H1 (cell line): ENCODE measurements around the gene HDAC9. TPM values are rescaled to one million over a fixed set of nuclear protein-coding genes. Genes with fewer than 3 reads are reported as not detected.

Source experiments
- CTCF ChIA-PET: fragments of 300-600 bp; sonication (Branson Sonifier 250); formaldehyde crosslinking; loops from one replicate; lab custom pipeline; 2021; ENCODE audit not compliant: partially characterized antibody; lab: Charles Lee
- POLR2A ChIA-PET: fragments of 300-600 bp; sonication (Branson Sonifier 250); formaldehyde crosslinking; loops from one replicate; lab custom pipeline; 2021; ENCODE audit warnings: inconsistent platforms; ENCODE audit not compliant: partially characterized antibody; lab: Charles Lee
- DNase-seq, 2 experiments: peaks; one replicate each; pipeline versions ENCODE4 v3.0.0 to v3.0.0-alpha.2; 2010 to 2022; ENCODE audit warnings: low spot score in 2 of 2, low read depth in 1 of 2, mixed read lengths in 1 of 2
- FAIRE-seq: peaks from 2 replicates; lab custom pipeline; 2011; peaks lifted over from hg19 to GRCh38; lab: Jason Lieb, UNC
- H2AFZ ChIP-seq: 2 replicates; pipeline ENCODE4 v1.8.1; 2012; ENCODE audit warnings: low read length, inconsistent platforms
- H2AK5ac ChIP-seq: 2 replicates; pipeline ENCODE4 v1.6.1; 2013; ENCODE audit warnings: low read depth, low read length
- H2BK120ac ChIP-seq: replicated peaks from 2 replicates; pipeline ENCODE3; 2013; ENCODE audit warnings: low read depth, low read length, inconsistent platforms
- H2BK12ac ChIP-seq: 2 replicates; pipeline ENCODE4 v1.6.1; 2013; ENCODE audit warnings: low read depth, low read length
- H2BK15ac ChIP-seq: 2 replicates; pipeline ENCODE4 v1.6.1; 2013; ENCODE audit warnings: low read length
- H2BK20ac ChIP-seq: 2 replicates; pipeline ENCODE4 v1.6.1; 2013; ENCODE audit warnings: low read length
- H2BK5ac ChIP-seq: 2 replicates; pipeline ENCODE4 v1.6.1; 2013; ENCODE audit warnings: low read depth, low read length
- H3K14ac ChIP-seq: 2 replicates; pipeline ENCODE4 v1.6.1; 2013; ENCODE audit warnings: inconsistent platforms; ENCODE audit not compliant: insufficient read length
- H3K18ac ChIP-seq: 2 replicates; pipeline ENCODE4 v1.6.1; 2013; ENCODE audit warnings: low read length; ENCODE audit errors: extremely low read depth
- H3K23ac ChIP-seq: 2 replicates; pipeline ENCODE4 v1.6.1; 2013; ENCODE audit warnings: inconsistent platforms; ENCODE audit not compliant: insufficient read length
- H3K23me2 ChIP-seq: 2 replicates; pipeline ENCODE4 v1.6.1; 2013; ENCODE audit warnings: low read depth, low read length
- H3K27ac ChIP-seq: 2 replicates; pipeline ENCODE4 v1.6.1; 2011; ENCODE audit warnings: low read depth, low read length, inconsistent platforms
- H3K27me3 ChIP-seq, 4 experiments: replicated peaks in 1 of 4; 1 replicate in 1 of 4; 2 replicates in 3 of 4; pipeline versions ENCODE4 v1.6.1 to v1.8.1; 2011 to 2013; ENCODE audit warnings: low read length in 3 of 4, mild to moderate bottlenecking in 3 of 4, inconsistent platforms in 2 of 4, mixed read lengths in 2 of 4, moderate library complexity in 1 of 4; ENCODE audit not compliant: control insufficient read depth in 3 of 4, insufficient read depth in 3 of 4; ENCODE audit errors: extremely low read depth in 1 of 4
- H3K36me3 ChIP-seq, 4 experiments: 2 replicates each; pipeline versions ENCODE4 v1.6.1 to v1.8.1; 2011 to 2013; ENCODE audit warnings: mild to moderate bottlenecking in 4 of 4, low read length in 3 of 4, moderate library complexity in 2 of 4, control low read depth in 1 of 4, inconsistent platforms in 1 of 4; ENCODE audit not compliant: insufficient read depth in 4 of 4, control insufficient read depth in 2 of 4
- H3K4ac ChIP-seq: replicated peaks from 2 replicates; pipeline ENCODE3; 2013; ENCODE audit warnings: low read length, low read depth, mixed read lengths, inconsistent platforms; ENCODE audit not compliant: insufficient read length
- H3K4me1 ChIP-seq, 4 experiments: replicated peaks in 1 of 4; 1 replicate in 1 of 4; 2 replicates in 3 of 4; pipeline versions ENCODE4 v1.6.1 to v1.8.1; 2011 to 2013; ENCODE audit warnings: low read length in 3 of 4, inconsistent platforms in 2 of 4, mixed read lengths in 1 of 4; ENCODE audit not compliant: insufficient read depth in 4 of 4, control insufficient read depth in 3 of 4
- H3K4me2 ChIP-seq, 2 experiments: 2 replicates each; pipeline versions ENCODE4 v1.6.1 to v1.8.1; 2011 to 2013; ENCODE audit warnings: low read depth in 2 of 2, low read length in 2 of 2, control low read depth in 1 of 2, inconsistent platforms in 1 of 2, mild to moderate bottlenecking in 1 of 2; ENCODE audit not compliant: insufficient read depth in 1 of 2
- H3K4me3 ChIP-seq, 4 experiments: fragments of 200-600, 300-600 bp in 1 of 4; sonication (generic), shearing (Covaris generic), sonication (Bioruptor Twin) in 1 of 4; 2 replicates each; pipeline versions ENCODE4 v1.5.1 to v1.8.1; 2011 to 2016; ENCODE audit warnings: low read length in 4 of 4, low read depth in 3 of 4, control low read depth in 2 of 4, inconsistent platforms in 2 of 4, mild to moderate bottlenecking in 2 of 4, mixed read lengths in 1 of 4, moderate library complexity in 1 of 4; ENCODE audit not compliant: insufficient read depth in 2 of 4; ENCODE audit errors: extremely low read depth in 1 of 4
- H3K56ac ChIP-seq: replicated peaks from 2 replicates; pipeline ENCODE3; 2013; ENCODE audit warnings: low read depth, mild to moderate bottlenecking, mixed read lengths, low read length, inconsistent platforms; ENCODE audit not compliant: insufficient read length
- H3K79me1 ChIP-seq: 2 replicates; pipeline ENCODE4 v1.6.1; 2013; ENCODE audit warnings: low read depth, low read length, control low read depth
- H3K79me2 ChIP-seq, 2 experiments: 2 replicates each; pipeline versions ENCODE4 v1.6.1 to v1.8.1; 2012 to 2013; ENCODE audit warnings: low read length in 2 of 2, mild to moderate bottlenecking in 2 of 2, inconsistent platforms in 1 of 2; ENCODE audit not compliant: insufficient read depth in 2 of 2, control insufficient read depth in 1 of 2
- H3K9ac ChIP-seq, 4 experiments: replicated peaks in 1 of 4; 1 replicate in 1 of 4; 2 replicates in 3 of 4; pipeline versions ENCODE4 v1.6.1 to v1.8.1; 2011 to 2013; ENCODE audit warnings: low read depth in 3 of 4, low read length in 3 of 4, control low read depth in 2 of 4, mild to moderate bottlenecking in 2 of 4, moderate library complexity in 2 of 4, inconsistent platforms in 1 of 4; ENCODE audit errors: extremely low read depth in 1 of 4
- H3K9me3 ChIP-seq, 2 experiments: 2 replicates each; pipeline versions ENCODE4 v1.6.1 to v1.8.1; 2012 to 2013; ENCODE audit warnings: mild to moderate bottlenecking in 2 of 2, moderate library complexity in 2 of 2, control low read depth in 1 of 2, inconsistent platforms in 1 of 2, low read depth in 1 of 2, low read length in 1 of 2, mixed read lengths in 1 of 2; ENCODE audit not compliant: insufficient read depth in 2 of 2
- H4K20me1 ChIP-seq, 2 experiments: replicated peaks in 1 of 2; 2 replicates each; pipeline versions ENCODE3 to v1.8.1; 2011 to 2013; ENCODE audit warnings: inconsistent platforms in 2 of 2, low read length in 2 of 2, mild to moderate bottlenecking in 1 of 2; ENCODE audit not compliant: insufficient read depth in 2 of 2, control insufficient read depth in 1 of 2
- H4K5ac ChIP-seq: 2 replicates; pipeline ENCODE4 v1.6.1; 2013; ENCODE audit warnings: low read length, low read depth, mixed read lengths, inconsistent platforms; ENCODE audit not compliant: insufficient read length
- H4K8ac ChIP-seq: 2 replicates; pipeline ENCODE4 v1.8.0; 2013; ENCODE audit warnings: mild to moderate bottlenecking, moderate library complexity, low read length, inconsistent platforms; ENCODE audit not compliant: insufficient read depth; ENCODE audit errors: extremely low read depth
- H4K91ac ChIP-seq: replicated peaks from 2 replicates; pipeline ENCODE3; 2013; ENCODE audit warnings: low read length, mixed read lengths, inconsistent platforms; ENCODE audit not compliant: insufficient read length
- CBX5 ChIP-seq: fragments of 300-800, 300-1000 bp; sonication (generic); IDR thresholded peaks from 2 replicates; pipeline ENCODE4 v1.7.1; 2016; ENCODE audit warnings: antibody characterized with exemption, low read length, low read depth
- CREB1 ChIP-seq: IDR thresholded peaks from 2 replicates; pipeline ENCODE4 v1.6.1; 2012; ENCODE audit warnings: inconsistent platforms
- EGR1 ChIP-seq: IDR thresholded peaks from 2 replicates; pipeline ENCODE4 v1.6.1; 2011; ENCODE audit warnings: low read depth, low read length, borderline replicate concordance
- JUN ChIP-seq: IDR thresholded peaks from 2 replicates; pipeline ENCODE4 v1.6.1; 2011; ENCODE audit warnings: low read depth, mild to moderate bottlenecking, improper control_type of control experiment, low read length
- KDM1A ChIP-seq: fragments of 200-600, 300-600 bp; sonication (generic); IDR thresholded peaks from 2 replicates; pipeline ENCODE4 v1.7.1; 2016; ENCODE audit warnings: mild to moderate bottlenecking, low read length, borderline replicate concordance
- POLR2AphosphoS5 ChIP-seq: IDR thresholded peaks from 2 replicates; pipeline ENCODE4 v1.6.1; 2011; ENCODE audit warnings: low read depth, low read length
- SIRT6 ChIP-seq: IDR thresholded peaks from one replicate; pipeline ENCODE4 v1.7.1; 2012; ENCODE audit warnings: low read length, inconsistent platforms
- SIX5 ChIP-seq: IDR thresholded peaks from 2 replicates; pipeline ENCODE4 v1.6.1; 2011; ENCODE audit warnings: mild to moderate bottlenecking, low read depth, low read length
- SP1 ChIP-seq: IDR thresholded peaks from 2 replicates; pipeline ENCODE4 v1.6.1; 2011; ENCODE audit warnings: low read depth, low read length
- SUZ12 ChIP-seq: fragments of 200-600 bp; sonication (generic); IDR thresholded peaks from 2 replicates; pipeline ENCODE4 v1.6.1; 2012; ENCODE audit warnings: mild to moderate bottlenecking, inconsistent platforms, low read length, moderate library complexity, mixed read lengths
- TAF7 ChIP-seq: optimal IDR thresholded peaks from 2 replicates; pipeline ENCODE3; 2011; ENCODE audit warnings: low read depth, mild to moderate bottlenecking, inconsistent platforms, low read length, moderate library complexity, borderline replicate concordance
- ZNF274 ChIP-seq: IDR thresholded peaks from 2 replicates; pipeline ENCODE4 v1.7.0; 2012; ENCODE audit warnings: low read length, borderline replicate concordance; ENCODE audit errors: extremely low read depth
- polyA plus RNA-seq, 7 experiments: library from polyadenylated mRNA; depleted of rRNA in 3 of 7; stranded (reverse) in 5 of 7; unstranded in 2 of 7; fragments of >200 nt in 5 of 7; fragments of 200-250 nt in 2 of 7; gene quantifications; 1 replicate in 5 of 7; 2 replicates in 1 of 7; 4 replicates in 1 of 7; pipeline versions ENCODE4 v1.2.1 to v1.2.3, GENCODE V29; 2011 to 2013; ENCODE audit warnings: missing spikeins in 2 of 7, mixed read lengths in 2 of 7
- total RNA-seq: library from RNA; stranded (reverse); fragmentation: NEBNext Ultra II Directional; extraction: Animal tissue kit (Norgen Biotek cat#: 25700); gene quantifications from 2 replicates; pipeline ENCODE4 v1.2.1, GENCODE V29; 2021
- TF ChIP-seq, protein P1 (sequence below), 3 experiments: IDR thresholded peaks; 1 replicate in 2 of 3; 2 replicates in 1 of 3; pipeline versions ENCODE4 v1.5.1 to v1.6.1; 2011; ENCODE audit warnings: low read length in 3 of 3, mild to moderate bottlenecking in 3 of 3, inconsistent platforms in 2 of 3, low read depth in 1 of 3, moderate library complexity in 1 of 3; ENCODE audit not compliant: insufficient read depth in 1 of 3; ENCODE audit errors: control extremely low read depth in 1 of 3
- TF ChIP-seq, protein P2 (sequence below): IDR thresholded peaks from 2 replicates; pipeline ENCODE4 v1.6.1; 2012; ENCODE audit warnings: inconsistent platforms

HDAC9 gene
- total and polyA plus RNA-seq, 2 of the 8 experiments (the other 6 are each of a cell fraction or from before 2014, with no cell fraction given) = 9.5 to 13.1 TPM

DNA sequence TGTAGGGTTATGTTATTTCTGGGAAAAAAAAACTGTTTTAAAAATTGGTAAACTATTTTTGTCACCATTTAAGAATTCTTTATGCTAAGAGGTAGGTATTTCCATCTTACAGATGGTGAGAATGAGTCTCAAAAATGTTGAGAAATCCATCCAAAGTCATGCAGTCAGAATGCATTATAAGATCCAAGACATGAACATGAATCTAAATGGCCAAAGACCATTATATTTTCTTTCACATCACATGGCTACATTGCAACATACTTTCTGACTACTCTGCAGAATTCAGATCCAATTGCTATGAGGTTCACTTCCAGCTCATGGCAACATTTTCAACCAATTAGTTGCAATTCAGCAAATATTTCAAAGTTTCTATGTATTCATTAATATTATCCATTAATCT lies 440.7 kb downstream of the HDAC9 start:
- Histone ChIP-seq H3K27ac (no peak overlapping the region), H2BK12ac (no peak overlapping the region), H2BK20ac (no peak overlapping the region), H2BK15ac (no peak overlapping the region), H3K27me3 (no peaks in the 10 kb centered on the region), H3K14ac (no peak overlapping the region), H3K56ac (no peak overlapping the region), H3K4me2 (no peak overlapping the region), H4K91ac (no peak overlapping the region), H4K5ac (no peak overlapping the region), H3K36me3 (no peaks in the 10 kb centered on the region), H3K4ac (no peak overlapping the region), H3K4me1 (peaks cover 0 to 5% (median 2%) of the 10 kb centered on the region in 4 experiments; a peak in 3 of 7 replicates), H2BK5ac (no peak overlapping the region), H2AFZ (no peak overlapping the region), H4K8ac (no peak overlapping the region), H2BK120ac (no peak overlapping the region), H3K79me1 (no peaks in the 10 kb centered on the region), H3K79me2 (no peaks in the 10 kb centered on the region), H3K4me3 (no peak overlapping the region), H3K9ac (no peak overlapping the region), H3K23ac (no peak overlapping the region), H3K23me2 (no peaks in the 10 kb centered on the region), H3K18ac (no peak overlapping the region), H3K9me3 (no peaks in the 10 kb centered on the region), H4K20me1 (no peaks in the 10 kb centered on the region), H2AK5ac (no peak overlapping the region)
- ChIA-PET POLR2A (no interaction called here), CTCF (no interaction called here)
- FAIRE-seq = no peak
- no peak for DNase-seq
- TF ChIP-seq, protein P1, sequence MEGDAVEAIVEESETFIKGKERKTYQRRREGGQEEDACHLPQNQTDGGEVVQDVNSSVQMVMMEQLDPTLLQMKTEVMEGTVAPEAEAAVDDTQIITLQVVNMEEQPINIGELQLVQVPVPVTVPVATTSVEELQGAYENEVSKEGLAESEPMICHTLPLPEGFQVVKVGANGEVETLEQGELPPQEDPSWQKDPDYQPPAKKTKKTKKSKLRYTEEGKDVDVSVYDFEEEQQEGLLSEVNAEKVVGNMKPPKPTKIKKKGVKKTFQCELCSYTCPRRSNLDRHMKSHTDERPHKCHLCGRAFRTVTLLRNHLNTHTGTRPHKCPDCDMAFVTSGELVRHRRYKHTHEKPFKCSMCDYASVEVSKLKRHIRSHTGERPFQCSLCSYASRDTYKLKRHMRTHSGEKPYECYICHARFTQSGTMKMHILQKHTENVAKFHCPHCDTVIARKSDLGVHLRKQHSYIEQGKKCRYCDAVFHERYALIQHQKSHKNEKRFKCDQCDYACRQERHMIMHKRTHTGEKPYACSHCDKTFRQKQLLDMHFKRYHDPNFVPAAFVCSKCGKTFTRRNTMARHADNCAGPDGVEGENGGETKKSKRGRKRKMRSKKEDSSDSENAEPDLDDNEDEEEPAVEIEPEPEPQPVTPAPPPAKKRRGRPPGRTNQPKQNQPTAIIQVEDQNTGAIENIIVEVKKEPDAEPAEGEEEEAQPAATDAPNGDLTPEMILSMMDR (IDR thresholded peaks at IDR 0.05; ENCODE audit: control extremely low read depth in 1 of 3, insufficient read depth in 1 of 3, low read depth in 1 of 3, low read length in 3 of 3) = no peak
- TF ChIP-seq CREB1 (no peak), KDM1A (no peak), JUN (no peak), CBX5 (no peak), POLR2AphosphoS5 (no peak), ZNF274 (no peak), SUZ12 (no peak), EGR1 (no peak), SP1 (no peak), SIX5 (no peak), SIRT6 (no peak), TAF7 (no peak)
- TF ChIP-seq, protein P2, sequence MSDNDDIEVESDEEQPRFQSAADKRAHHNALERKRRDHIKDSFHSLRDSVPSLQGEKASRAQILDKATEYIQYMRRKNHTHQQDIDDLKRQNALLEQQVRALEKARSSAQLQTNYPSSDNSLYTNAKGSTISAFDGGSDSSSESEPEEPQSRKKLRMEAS = no peak
